Mononuclear cell (primary cell): Measurements from ENCODE around the gene CELSR3. TPM values are rescaled to one million over a fixed set of nuclear protein-coding genes. Genes with fewer than 3 reads are reported as not detected.

Source experiments
- H3K27me3 ChIP-seq: 2 replicates; pipeline ENCODE4 v1.6.0; 2011; ENCODE audit warnings: low read length, control low read depth; ENCODE audit not compliant: insufficient read depth
- H3K4me1 ChIP-seq: 2 replicates; pipeline ENCODE4 v1.5.1; 2011; ENCODE audit warnings: mild to moderate bottlenecking, low read length, control low read depth; ENCODE audit not compliant: insufficient read depth
- H3K4me3 ChIP-seq: 2 replicates; pipeline ENCODE4 v1.5.1; 2011; ENCODE audit warnings: mild to moderate bottlenecking, low read length, moderate library complexity
- H3K9me3 ChIP-seq: 2 replicates; pipeline ENCODE4 v1.5.1; 2011; ENCODE audit warnings: low read depth, mild to moderate bottlenecking, control low read depth, low read length
- total RNA-seq: library from RNA; depleted of rRNA; stranded (reverse); fragments of >200 nt; gene quantifications from one replicate; pipeline ENCODE4 v1.2.3, GENCODE V29; 2012

Gene CELSR3
- total RNA-seq, 1 donor = 2.6 TPM

GRCh38 chr3:48655606-48656005 lies 7.1 kb downstream of the CELSR3 start:
- no peaks in the 10 kb centered on the region for H3K27me3 ChIP-seq
- peak overlapping the region; percentile 45 for H3K4me3 ChIP-seq
- peaks cover 15% of the 10 kb centered on the region for H3K4me1 ChIP-seq
- no peaks in the 10 kb centered on the region for H3K9me3 ChIP-seq

- Histone ChIP-seq H3K4me1 (peaks cover 15% of the 10 kb centered on the region), H3K27me3 (no peaks in the 10 kb centered on the region), H3K4me3 (no peak overlapping the region), H3K9me3 (no peaks in the 10 kb centered on the region)
These were observed 7.6 kb downstream of the CELSR3 start for GRCh38 chr3:48655063-48655462.

- Histone ChIP-seq H3K9me3 (no peaks in the 10 kb centered on the region), H3K4me1 (peaks cover 15% of the 10 kb centered on the region), H3K27me3 (no peaks in the 10 kb centered on the region), H3K4me3 (no peak overlapping the region)
These were observed 9.6 kb downstream of the CELSR3 start for GRCh38 chr3:48652923-48653715.

- Histone ChIP-seq H3K4me3 (no peak overlapping the region), H3K4me1 (peaks cover 10% of the 10 kb centered on the region), H3K27me3 (no peaks in the 10 kb centered on the region), H3K9me3 (no peaks in the 10 kb centered on the region)
These were observed 10.9 kb downstream of the CELSR3 start for GRCh38 chr3:48651771-48652170.

- Histone ChIP-seq H3K4me3 (no peak overlapping the region), H3K4me1 (peaks cover 5% of the 10 kb centered on the region), H3K27me3 (no peaks in the 10 kb centered on the region), H3K9me3 (no peaks in the 10 kb centered on the region)
These were observed 12.0 kb downstream of the CELSR3 start for GRCh38 chr3:48650723-48651122.

GRCh38 chr3:48648188-48648850 lies 14.4 kb downstream of the CELSR3 start:
- Histone ChIP-seq H3K4me3 (no peak overlapping the region), H3K4me1 (no peaks in the 10 kb centered on the region), H3K9me3 (no peaks in the 10 kb centered on the region), H3K27me3 (no peaks in the 10 kb centered on the region)

- Histone ChIP-seq H3K4me3 (no peak overlapping the region), H3K27me3 (no peaks in the 10 kb centered on the region), H3K9me3 (no peaks in the 10 kb centered on the region), H3K4me1 (no peaks in the 10 kb centered on the region)
These were observed 15.0 kb downstream of the CELSR3 start for GRCh38 chr3:48647714-48648113.

- Histone ChIP-seq H3K27me3 (no peaks in the 10 kb centered on the region), H3K4me3 (no peak overlapping the region), H3K4me1 (no peaks in the 10 kb centered on the region)
These were observed 17.6 kb downstream of the CELSR3 start for GRCh38 chr3:48644898-48645760.

GRCh38 chr3:48642605-48643004 lies 20.1 kb downstream of the CELSR3 start:
- Histone ChIP-seq H3K4me1 (no peaks in the 10 kb centered on the region), H3K9me3 (no peaks in the 10 kb centered on the region), H3K4me3 (no peak overlapping the region), H3K27me3 (no peaks in the 10 kb centered on the region)

More at GRCh38 chr3:48644898-48645760, 17.6 kb downstream of the CELSR3 start:
- H3K9me3 ChIP-seq = no peaks in the 10 kb centered on the region

- Histone ChIP-seq H3K27me3 (no peaks in the 10 kb centered on the region), H3K4me1 (peaks cover 1% of the 10 kb centered on the region), H3K9me3 (no peaks in the 10 kb centered on the region), H3K4me3 (no peak overlapping the region)
These were observed 21.3 kb downstream of the CELSR3 start for GRCh38 chr3:48641396-48641795.

GRCh38 chr3:48639944-48640606 lies 22.6 kb downstream of the CELSR3 start:
- no peaks in the 10 kb centered on the region for H3K27me3 ChIP-seq
- H3K9me3 ChIP-seq = no peaks in the 10 kb centered on the region
- H3K4me3 ChIP-seq = no peak overlapping the region
- peaks cover 10% of the 10 kb centered on the region for H3K4me1 ChIP-seq

GRCh38 chr3:48637305-48637704 lies 25.4 kb downstream of the CELSR3 start:
- no peaks in the 10 kb centered on the region for H3K27me3 ChIP-seq
- H3K4me3 ChIP-seq = no peak overlapping the region
- H3K4me1 ChIP-seq = peaks cover 20% of the 10 kb centered on the region
- no peaks in the 10 kb centered on the region for H3K9me3 ChIP-seq

- no peaks in the 10 kb centered on the region for H3K27me3 ChIP-seq
- peaks cover 20% of the 10 kb centered on the region for H3K4me1 ChIP-seq
- H3K9me3 ChIP-seq = no peaks in the 10 kb centered on the region
- peak overlapping the region; percentile 67 for H3K4me3 ChIP-seq
These were observed 26.5 kb downstream of the CELSR3 start for GRCh38 chr3:48636149-48636655.

GRCh38 chr3:48635222-48636021 lies 27.3 kb downstream of the CELSR3 start, which contains the start of gene SLC26A6:
SLC26A6 (minus strand) TSS chr3:48635461; CDS start chr3:48635393, 68 bp downstream.
- Histone ChIP-seq H3K4me1 (peaks cover 20% of the 10 kb centered on the region), H3K4me3 (peak within 1 kb of the TSS; percentile 67), H3K9me3 (no peaks in the 10 kb centered on the region), H3K27me3 (no peaks in the 10 kb centered on the region)
